Activated naive CD4-positive, alpha-beta T cell treated with anti-CD3 and anti-CD28 coated beads for 36 hours (primary cell): ENCODE results near the gene VSIG10L. TPM values are rescaled to one million over a fixed set of nuclear protein-coding genes. Genes with fewer than 3 reads are reported as not detected.

ENCODE experiments used
- CTCF ChIA-PET: fragments of 350-600 bp; sonication (Branson Sonifier 250); formaldehyde crosslinking; loops from one replicate; lab custom pipeline; 2021; ENCODE audit warnings: antibody characterized with exemption; lab: Charles Lee
- DNase-seq: peaks from one replicate; pipeline ENCODE4 v3.0.0-alpha.2; 2020
- H3K27ac Mint-ChIP-seq: one replicate; pipeline ENCODE4 v1.8.0; 2021; ENCODE audit warnings: mild to moderate bottlenecking, mixed read lengths
- H3K27me3 Mint-ChIP-seq: one replicate; pipeline ENCODE4 v1.8.0; 2021; ENCODE audit warnings: low read depth, mixed read lengths
- H3K36me3 Mint-ChIP-seq: one replicate; pipeline ENCODE4 v1.8.0; 2021; ENCODE audit warnings: low read depth, mixed read lengths
- H3K4me1 Mint-ChIP-seq: one replicate; pipeline ENCODE4 v1.8.0; 2021; ENCODE audit warnings: low read depth, mixed read lengths
- H3K4me3 Mint-ChIP-seq: one replicate; pipeline ENCODE4 v1.8.0; 2021; ENCODE audit warnings: mild to moderate bottlenecking, moderate library complexity, mixed read lengths
- H3K9me3 Mint-ChIP-seq: one replicate; pipeline ENCODE4 v1.8.0; 2021; ENCODE audit warnings: mixed read lengths
- intact Hi-C: fragments of 100-400 bp; cut with micrococcal nuclease; formaldehyde crosslinking; loops from one replicate; pipeline ENCODE4 v1.15.1; 2023
- total RNA-seq, 2 experiments: library from RNA; stranded (reverse); gene quantifications; one replicate each; pipeline ENCODE4 v1.2.3, GENCODE V29; 2021

Gene VSIG10L
- total RNA-seq: 1 to 10 TPM; 1.4 to 1.5 TPM

GRCh38 chr19:51341976-51342580, at the start of gene VSIG10L:
Gene VSIG10L, minus strand, starts transcription at chr19:51342139. Its CDS starts 15 bp downstream, at chr19:51342124.
- peaks cover 7% of the 10 kb centered on the region for H3K36me3 Mint-ChIP-seq
- intact Hi-C loops: no loop called here
- peaks cover 13% of the 10 kb centered on the region for H3K4me1 Mint-ChIP-seq
- DNase-seq: no peak
- H3K27ac Mint-ChIP-seq: peak within 1 kb of the TSS; percentile 31
- H3K9me3 Mint-ChIP-seq: no peaks in the 10 kb centered on the region
- no peaks in the 10 kb centered on the region for H3K27me3 Mint-ChIP-seq
- CTCF ChIA-PET: interaction anchor here (0.6 to 0.9 kb wide), 6 partner anchors 8 to 435 kb away, joined by 3 to 5 read pairs (median 3); no protein-coding TSS in a partner anchor
- peak within 1 kb of the TSS; percentile 55 for H3K4me3 Mint-ChIP-seq

GRCh38 chr19:51391073-51391611, 49.2 kb upstream of the VSIG10L start:
- H3K4me3 Mint-ChIP-seq: no peak overlapping the region
- H3K9me3 Mint-ChIP-seq: no peaks in the 10 kb centered on the region
- H3K36me3 Mint-ChIP-seq: peaks cover 8% of the 10 kb centered on the region
- intact Hi-C loops: loop anchor here (10.0 kb wide), 1 partner anchor 124 kb away; no protein-coding TSS in a partner anchor
- DNase-seq: no peak
- peaks cover 28% of the 10 kb centered on the region for H3K4me1 Mint-ChIP-seq
- no peaks in the 10 kb centered on the region for H3K27me3 Mint-ChIP-seq
- H3K27ac Mint-ChIP-seq: no peak overlapping the region
- CTCF ChIA-PET: no interaction called here

DNA sequence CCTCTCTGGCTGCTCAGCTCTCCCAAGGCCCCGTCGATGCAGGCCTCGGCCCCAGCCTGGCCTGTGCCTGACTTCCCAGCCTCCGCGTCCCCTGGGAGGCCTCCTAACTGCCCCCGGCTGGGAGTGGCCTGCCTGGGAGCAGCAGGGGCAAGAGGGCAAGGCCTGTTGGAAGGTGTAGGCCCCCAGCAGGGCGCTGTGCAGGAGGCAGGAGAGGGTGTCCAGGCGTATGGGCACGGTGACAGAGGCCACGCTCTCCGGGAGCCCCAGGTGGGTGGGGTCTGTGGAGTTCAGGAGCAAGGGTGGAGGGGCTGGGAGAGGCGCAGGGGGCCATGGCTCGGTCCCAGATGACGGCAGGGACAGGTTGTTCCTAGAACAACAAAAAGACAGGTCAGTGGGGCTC, 47.2 kb upstream of the VSIG10L start:
- CTCF ChIA-PET: no interaction called here
- Mint-ChIP-seq H3K36me3 (no peaks in the 10 kb centered on the region), H3K27ac (no peak overlapping the region)

GRCh38 chr19:51387924-51388389, 46.0 kb upstream of the VSIG10L start, which contains the start of gene LIM2:
Gene LIM2, minus strand, starts transcription at chr19:51387974. Its CDS starts 531 bp downstream, at chr19:51387443.
- no peak for DNase-seq
- H3K27ac Mint-ChIP-seq: no peak within 1 kb of the TSS
- no peaks in the 10 kb centered on the region for H3K27me3 Mint-ChIP-seq
- H3K9me3 Mint-ChIP-seq: no peaks in the 10 kb centered on the region
- CTCF ChIA-PET: interaction anchor here (0.6 kb wide), 2 partner anchors 51 to 877 kb away, joined by 3 to 4 read pairs; no protein-coding TSS in a partner anchor
- H3K4me3 Mint-ChIP-seq: no peak within 1 kb of the TSS
- intact Hi-C loops: no loop called here
- peaks cover 6% of the 10 kb centered on the region for H3K4me1 Mint-ChIP-seq
- H3K36me3 Mint-ChIP-seq: no peaks in the 10 kb centered on the region

More for the DNA sequence above, 47.2 kb upstream of the VSIG10L start:
- Mint-ChIP-seq H3K4me3 (no peak overlapping the region), H3K27me3 (no peaks in the 10 kb centered on the region), H3K9me3 (no peaks in the 10 kb centered on the region), H3K4me1 (peaks cover 13% of the 10 kb centered on the region)
- intact Hi-C loops: no loop called here
- DNase-seq: no peak

DNA sequence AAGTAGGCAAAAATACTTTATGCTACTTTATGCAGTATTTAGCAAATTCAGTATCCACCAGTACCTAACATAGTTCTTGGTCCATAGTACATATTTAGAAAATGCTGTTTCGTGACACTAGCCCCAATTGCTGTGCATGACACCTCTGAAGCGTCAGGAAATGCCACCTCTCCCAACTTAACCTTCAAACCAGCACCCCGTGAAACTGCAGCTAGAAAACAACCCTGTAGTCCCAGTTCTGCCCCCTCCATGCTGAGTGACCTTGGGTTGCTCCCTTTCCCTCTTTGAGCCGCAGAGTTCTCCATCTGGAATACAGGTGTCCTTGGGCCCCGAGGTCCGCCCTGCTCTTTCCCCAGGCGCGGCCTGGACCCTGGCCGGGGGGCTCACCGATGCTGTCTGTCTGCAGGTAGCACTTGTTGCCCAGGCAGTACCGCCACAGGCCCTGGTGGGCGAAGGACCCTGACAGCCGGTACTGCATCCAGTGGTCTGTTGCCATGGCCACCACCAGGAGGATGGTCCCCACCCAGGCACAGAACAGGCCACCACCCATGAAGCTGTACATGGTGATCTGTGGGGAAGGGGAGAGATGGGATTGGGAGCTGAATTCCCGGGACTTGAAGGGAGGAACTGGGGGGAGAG, 45.1 kb upstream of the VSIG10L start:
- no peak overlapping the region for H3K27ac Mint-ChIP-seq
- H3K27me3 Mint-ChIP-seq: no peaks in the 10 kb centered on the region
- intact Hi-C loops: no loop called here
- H3K4me1 Mint-ChIP-seq: peaks cover 3% of the 10 kb centered on the region
- no peak for DNase-seq
- H3K9me3 Mint-ChIP-seq: no peaks in the 10 kb centered on the region
- no peak overlapping the region for H3K4me3 Mint-ChIP-seq
- no peaks in the 10 kb centered on the region for H3K36me3 Mint-ChIP-seq
- CTCF ChIA-PET: no interaction called here

DNA sequence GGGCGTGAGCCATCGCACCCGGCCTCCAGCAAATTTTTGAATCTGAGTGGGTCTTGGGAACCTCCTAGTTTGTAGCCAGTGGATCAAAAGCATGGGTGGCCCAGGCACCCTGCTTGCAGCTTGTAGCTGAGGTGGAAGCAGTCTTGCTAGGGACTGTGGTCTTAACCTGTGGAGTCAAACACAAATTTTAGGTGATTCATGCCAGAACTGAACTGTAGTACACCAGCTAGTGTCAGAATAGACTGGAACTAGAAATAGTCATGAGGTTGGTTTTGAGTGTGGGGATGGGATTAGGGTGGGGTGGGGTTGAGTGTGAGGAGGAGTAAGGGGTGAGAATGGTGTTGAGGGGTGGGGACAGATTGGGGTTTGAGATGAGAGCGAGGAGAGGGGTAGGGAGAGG, 40.1 kb upstream of the VSIG10L start:
- intact Hi-C loops: no loop called here
- DNase-seq: no peak
- Mint-ChIP-seq H3K4me1 (peaks cover 10% of the 10 kb centered on the region), H3K27ac (no peak overlapping the region), H3K9me3 (peaks cover 2% of the 10 kb centered on the region), H3K27me3 (no peaks in the 10 kb centered on the region), H3K4me3 (no peak overlapping the region), H3K36me3 (no peaks in the 10 kb centered on the region)
- CTCF ChIA-PET: interaction anchor here (0.6 kb wide), 1 partner anchor 129 kb away, joined by 3 read pairs; no protein-coding TSS in a partner anchor

- no peak for DNase-seq
- no peaks in the 10 kb centered on the region for H3K27me3 Mint-ChIP-seq
- no peaks in the 10 kb centered on the region for H3K36me3 Mint-ChIP-seq
- CTCF ChIA-PET: no interaction called here
- H3K9me3 Mint-ChIP-seq: peaks cover 2% of the 10 kb centered on the region
- intact Hi-C loops: no loop called here
- no peak overlapping the region for H3K4me3 Mint-ChIP-seq
- H3K4me1 Mint-ChIP-seq: peaks cover 25% of the 10 kb centered on the region
- H3K27ac Mint-ChIP-seq: no peak overlapping the region
These were observed 38.4 kb upstream of the VSIG10L start for GRCh38 chr19:51380379-51380778.

GRCh38 chr19:51377422-51377821, 35.5 kb upstream of the VSIG10L start:
- intact Hi-C loops: no loop called here
- Mint-ChIP-seq H3K4me3 (no peak overlapping the region), H3K27me3 (no peaks in the 10 kb centered on the region), H3K4me1 (peaks cover 53% of the 10 kb centered on the region), H3K9me3 (peaks cover 4% of the 10 kb centered on the region), H3K27ac (no peak overlapping the region), H3K36me3 (no peaks in the 10 kb centered on the region)
- CTCF ChIA-PET: no interaction called here
- no peak for DNase-seq

- CTCF ChIA-PET: no interaction called here
- intact Hi-C loops: no loop called here
- peak; percentile 78 for DNase-seq
These were observed 33.7 kb upstream of the VSIG10L start for GRCh38 chr19:51375504-51376221.

GRCh38 chr19:51372649-51373504, 30.9 kb upstream of the VSIG10L start, which contains the start of gene NKG7:
Gene NKG7, minus strand, starts transcription at chr19:51372654. Its CDS starts 119 bp downstream, at chr19:51372535.
- Mint-ChIP-seq H3K9me3 (peaks cover 3% of the 10 kb centered on the region), H3K4me1 (peaks cover 73% of the 10 kb centered on the region), H3K27me3 (no peaks in the 10 kb centered on the region), H3K27ac (peak within 1 kb of the TSS; percentile 88), H3K36me3 (no peaks in the 10 kb centered on the region), H3K4me3 (peak within 1 kb of the TSS; percentile 60)
- CTCF ChIA-PET: interaction anchor here (0.7 to 1.2 kb wide), 3 partner anchors 22 to 67 kb away, joined by 3 read pairs; no protein-coding TSS in a partner anchor
- intact Hi-C loops: loop anchor here (1.0 kb wide), 1 partner anchor 21 kb away; no protein-coding TSS in a partner anchor
- DNase-seq: peak; percentile 87

More at GRCh38 chr19:51375504-51376221, 33.7 kb upstream of the VSIG10L start:
- peaks cover 3% of the 10 kb centered on the region for H3K9me3 Mint-ChIP-seq
- H3K36me3 Mint-ChIP-seq: no peaks in the 10 kb centered on the region
- peaks cover 65% of the 10 kb centered on the region for H3K4me1 Mint-ChIP-seq
- H3K4me3 Mint-ChIP-seq: peak overlapping the region; percentile 24
- no peaks in the 10 kb centered on the region for H3K27me3 Mint-ChIP-seq
- H3K27ac Mint-ChIP-seq: peak overlapping the region; percentile 46

GRCh38 chr19:51372021-51372648, 30.2 kb upstream of the VSIG10L start:
- DNase-seq: no peak

More at GRCh38 chr19:51372021-51372648, 30.2 kb upstream of the VSIG10L start:
- CTCF ChIA-PET: interaction anchor here (0.7 to 1.1 kb wide), 2 partner anchors 22 to 35 kb away, joined by 3 read pairs; no protein-coding TSS in a partner anchor
- intact Hi-C loops: loop anchor here (1.0 kb wide), 1 partner anchor 22 kb away; no protein-coding TSS in a partner anchor
- H3K27ac Mint-ChIP-seq: peak overlapping the region; percentile 88
- H3K27me3 Mint-ChIP-seq: no peaks in the 10 kb centered on the region
- peaks cover 3% of the 10 kb centered on the region for H3K9me3 Mint-ChIP-seq
- no peaks in the 10 kb centered on the region for H3K36me3 Mint-ChIP-seq
- H3K4me3 Mint-ChIP-seq: peak overlapping the region; percentile 60
- peaks cover 73% of the 10 kb centered on the region for H3K4me1 Mint-ChIP-seq
